Tibial nerve (tissue), 4 donors: Measurements from ENCODE around the gene CHKA.

Source experiments
- CTCF ChIP-seq, 5 experiments: fragments of 200-600 bp in 3 of 5; fragments of 450-650 bp in 2 of 5; sonication (generic) in 3 of 5; IDR thresholded peaks; one replicate each; pipeline ENCODE4 v1.5.1; 2016 to 2019; ENCODE audit warnings: antibody characterized with exemption in 5 of 5, mild to moderate bottlenecking in 3 of 5, moderate library complexity in 2 of 5
- EP300 ChIP-seq, 2 donors: sonication (generic); formaldehyde crosslinking; IDR thresholded peaks; one replicate each; pipeline ENCODE4 v1.6.1; 2017; ENCODE audit warnings: antibody characterized with exemption in 2 of 2, mild to moderate bottlenecking in 1 of 2

GRCh38 chr11:68092411-68092810 is 28.8 kb downstream of the CHKA start:
- TF ChIP-seq CTCF (IDR thresholded peaks at IDR 0.05) (no peak), EP300 (IDR thresholded peaks at IDR 0.05) (no peak)
